Endothelial cell of hepatic sinusoid (primary cell): ENCODE measurements around the gene TXNDC2.
"Not testable (repeated sequence)": the region's sequence is repeated elsewhere in the genome, so short reads cannot be mapped to it uniquely, and the experiment has no call there.

Source experiments
- in situ Hi-C: cut with HindIII; loops from 2 replicates; pipeline ENCODE4 v1.10.0; 2017; ENCODE audit warnings: low sequenced_read_pairs

TXNDC2 gene

GRCh38 chr18:9878095-9878494 is 7.7 kb upstream of the TXNDC2 start:
- in situ Hi-C loops = no loop called here

- in situ Hi-C loops = no loop called here
Measured at GRCh38 chr18:9878783-9879242, 7.0 kb upstream of the TXNDC2 start.

GRCh38 chr18:9884090-9884489 is 1.7 kb upstream of the TXNDC2 start:
- in situ Hi-C loops = no loop called here

DNA sequence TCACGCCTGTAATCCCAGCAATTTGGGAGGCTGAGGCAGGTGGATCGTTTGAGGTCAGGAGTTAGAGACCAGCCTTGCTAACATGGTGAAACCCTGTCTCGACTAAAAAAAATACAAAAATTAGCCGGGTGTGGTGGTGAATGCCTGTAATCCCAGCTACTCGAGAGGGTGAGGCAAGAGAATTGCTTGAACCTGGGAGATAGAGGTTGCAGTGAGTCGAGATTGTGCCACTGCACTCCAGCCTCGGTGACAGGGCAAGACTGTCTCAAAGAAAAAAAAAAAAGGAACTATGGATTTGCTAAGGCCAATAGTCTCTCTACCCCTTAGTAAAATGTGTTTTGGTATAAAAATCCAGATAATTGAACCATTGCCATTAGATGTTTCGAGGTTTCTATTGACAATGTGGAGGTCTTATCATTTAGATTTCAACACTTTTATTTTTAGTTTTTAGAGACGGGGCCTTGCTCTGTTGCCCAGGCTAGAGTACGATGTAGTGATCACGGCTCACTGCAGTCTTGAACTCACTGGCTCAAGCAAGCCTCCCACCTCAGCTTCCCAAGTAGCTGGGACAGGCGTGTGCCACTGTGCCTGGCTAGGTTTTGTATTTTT is 1.1 kb upstream of the TXNDC2 start:
- in situ Hi-C loops = no loop called here

GRCh38 chr18:9886005-9886348 is 204 bp downstream of the TXNDC2 start:
- in situ Hi-C loops = no loop called here

GRCh38 chr18:9887992-9888391 is 2.2 kb downstream of the TXNDC2 start:
- in situ Hi-C loops = no loop called here

DNA sequence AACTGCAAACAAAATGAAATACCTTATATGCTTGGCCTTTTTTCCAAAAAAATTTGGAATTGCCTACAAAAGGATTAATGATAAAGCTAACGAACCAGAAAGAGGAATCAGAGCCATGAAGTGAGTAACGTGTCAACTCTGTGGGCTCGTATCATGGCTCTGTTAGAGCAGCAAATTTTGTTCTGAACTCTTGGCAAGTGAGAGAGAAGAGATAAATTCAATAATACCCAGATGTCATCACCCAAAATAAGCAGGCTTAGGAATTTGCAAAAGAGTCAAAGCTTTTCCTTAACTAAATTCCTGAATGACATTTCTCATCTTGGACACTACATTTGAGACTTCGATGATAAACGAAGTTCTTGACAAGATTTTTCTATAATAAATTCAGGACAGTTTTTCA is 4.4 kb downstream of the TXNDC2 start:
- in situ Hi-C loops = no loop called here

DNA sequence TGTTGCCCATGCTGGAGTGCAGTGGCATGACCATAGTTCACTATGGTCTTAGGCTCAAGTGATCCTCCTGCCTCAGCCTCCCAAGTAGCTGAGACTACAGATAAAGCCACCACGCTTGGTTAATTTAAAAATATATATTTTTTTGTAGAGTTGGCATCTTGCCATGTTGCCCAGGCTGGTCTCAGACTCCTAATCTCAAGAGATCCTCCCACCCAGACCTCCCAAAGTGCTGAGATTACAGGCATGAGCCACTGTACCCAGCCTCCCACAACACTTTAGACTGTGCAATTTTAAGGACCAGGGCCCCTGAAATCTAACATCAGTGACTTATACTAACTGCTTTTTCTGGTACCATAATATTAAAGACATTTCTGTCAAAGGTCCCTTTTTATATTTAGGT is 5.2 kb downstream of the TXNDC2 start:
- in situ Hi-C loops = no loop called here

GRCh38 chr18:9891515-9891914 is 5.7 kb downstream of the TXNDC2 start:
- in situ Hi-C loops = not testable (repeated sequence)

DNA sequence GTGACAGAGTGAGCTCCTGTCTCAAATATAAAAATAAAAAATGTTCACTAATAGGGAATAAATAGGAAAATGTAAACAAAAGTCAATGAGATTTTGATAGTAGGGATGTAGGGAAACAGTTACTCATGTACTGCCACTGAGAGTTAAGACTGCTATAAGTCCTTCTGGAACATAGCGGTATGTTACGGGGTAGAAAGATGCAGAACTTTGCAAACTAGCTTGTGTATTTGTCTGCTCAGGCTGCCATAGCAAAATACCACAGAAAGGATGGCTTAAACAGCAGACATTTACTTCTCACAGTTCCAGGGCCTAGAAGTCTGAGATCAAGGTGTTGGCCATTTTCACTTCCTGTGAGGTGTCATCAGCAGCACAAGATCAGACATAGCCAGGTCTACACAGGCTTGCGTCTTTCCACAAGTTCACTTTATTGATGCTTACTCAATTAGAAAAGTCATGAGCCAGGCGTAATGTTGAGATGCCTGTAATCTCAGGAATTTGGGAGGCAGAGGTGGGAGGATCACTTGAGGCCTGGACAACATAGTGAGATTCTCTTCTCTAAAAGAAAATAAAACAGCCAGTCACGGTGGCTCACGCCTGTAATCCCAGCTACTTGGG is 8.8 kb downstream of the TXNDC2 start:
- in situ Hi-C loops = no loop called here

- in situ Hi-C loops = no loop called here
Measured at GRCh38 chr18:9897129-9897528, 11.4 kb downstream of the TXNDC2 start.

GRCh38 chr18:9897787-9898291 is 12.1 kb downstream of the TXNDC2 start:
- in situ Hi-C loops = not testable (repeated sequence)

DNA sequence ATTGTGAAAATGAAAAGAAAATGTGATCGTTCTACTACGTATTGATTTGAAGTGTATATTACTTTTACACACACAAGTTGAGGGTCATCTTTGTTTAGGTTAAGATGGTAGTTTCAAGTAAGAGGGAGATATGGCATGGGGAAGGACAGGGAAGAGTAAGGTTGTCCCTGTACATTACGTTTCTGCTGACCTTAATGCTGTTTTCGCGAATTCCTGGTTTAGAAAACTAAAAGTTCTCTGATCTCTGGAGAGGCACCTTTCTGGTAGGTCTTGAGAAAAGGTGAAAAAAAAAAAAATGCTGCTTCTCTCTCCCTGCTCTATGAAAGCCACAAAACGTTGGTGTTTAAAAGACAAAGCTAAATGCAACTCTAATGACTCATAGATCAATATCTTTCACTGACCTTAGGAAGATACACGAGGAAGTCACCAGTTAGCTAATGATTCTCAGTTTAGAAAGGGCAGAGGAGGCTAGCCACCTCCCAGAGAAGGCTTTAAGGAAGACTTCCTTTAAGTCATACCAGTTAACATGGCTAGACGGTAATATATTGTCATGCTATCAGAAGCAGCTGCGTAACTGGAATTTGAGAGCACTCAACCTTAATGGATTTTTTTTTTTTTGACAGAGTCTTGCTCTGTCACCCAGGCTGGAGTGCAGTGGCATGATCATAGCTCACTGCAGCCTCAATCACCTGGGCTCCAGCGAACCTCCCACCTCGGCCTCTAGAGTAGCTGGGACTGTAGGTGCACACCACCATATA is 13.2 kb downstream of the TXNDC2 start:
- in situ Hi-C loops = no loop called here

- in situ Hi-C loops = not testable (repeated sequence)
Measured at GRCh38 chr18:9899550-9899930, 13.8 kb downstream of the TXNDC2 start.

DNA sequence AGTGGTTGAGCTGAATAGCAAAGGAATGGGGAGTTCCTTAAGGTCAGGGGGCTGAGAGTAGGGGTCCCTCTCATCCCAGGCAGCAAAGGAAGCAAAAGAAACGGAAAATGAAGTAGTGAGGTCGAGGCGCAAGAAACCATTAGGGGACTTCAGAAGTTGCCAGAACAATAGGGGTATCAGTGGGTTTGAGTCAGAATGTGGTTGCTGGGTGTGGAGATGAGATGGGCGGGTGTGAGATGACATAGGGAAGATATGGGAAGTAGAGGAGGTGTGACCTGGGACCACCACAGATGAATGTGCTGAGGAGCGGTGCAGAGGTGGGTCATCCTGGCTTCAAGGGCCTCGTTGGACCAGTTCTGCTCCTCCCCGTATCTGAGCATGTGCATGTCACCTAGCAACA is 14.9 kb downstream of the TXNDC2 start:
- in situ Hi-C loops = no loop called here

DNA sequence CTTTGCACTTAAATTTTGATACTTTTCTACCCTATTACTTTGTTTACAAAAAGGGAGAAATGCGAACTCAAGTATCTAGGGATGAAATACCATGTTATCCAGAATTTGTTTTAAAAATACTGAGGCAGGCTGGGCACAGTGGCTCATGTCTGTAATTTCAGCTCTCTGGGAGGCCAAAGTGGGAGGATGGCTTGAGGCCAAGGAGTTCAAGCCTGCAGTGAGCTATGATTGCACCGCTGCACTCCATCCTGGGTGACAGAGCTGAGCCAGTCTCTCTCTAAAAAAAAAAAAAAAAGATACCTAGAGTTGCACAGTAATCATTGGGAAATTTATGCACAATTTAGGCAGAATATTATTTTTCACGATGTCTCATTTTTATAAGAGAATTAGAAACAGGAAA is 15.6 kb downstream of the TXNDC2 start:
- in situ Hi-C loops = no loop called here

DNA sequence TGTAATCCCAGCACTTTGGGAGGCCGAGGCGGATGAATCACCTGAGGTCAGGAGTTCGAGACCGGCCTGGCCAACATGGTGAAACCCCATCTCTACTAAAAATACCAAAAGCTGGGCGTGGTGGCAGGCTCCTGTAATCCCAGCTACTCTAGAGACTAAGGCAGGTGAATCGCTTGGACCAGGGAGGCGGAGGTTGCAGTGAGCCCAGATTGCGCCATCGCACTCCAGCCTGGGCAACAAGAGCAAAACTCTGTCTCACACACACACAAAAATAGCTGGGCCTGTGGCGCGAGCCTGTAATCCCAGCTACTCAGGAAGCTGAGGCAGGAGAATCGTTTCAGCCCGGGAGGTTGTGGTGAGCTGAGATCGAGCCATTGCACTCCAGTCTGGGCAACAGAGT is 16.5 kb downstream of the TXNDC2 start:
- in situ Hi-C loops = not testable (repeated sequence)

- in situ Hi-C loops = no loop called here
Measured at GRCh38 chr18:9902832-9903231, 17.1 kb downstream of the TXNDC2 start.

DNA sequence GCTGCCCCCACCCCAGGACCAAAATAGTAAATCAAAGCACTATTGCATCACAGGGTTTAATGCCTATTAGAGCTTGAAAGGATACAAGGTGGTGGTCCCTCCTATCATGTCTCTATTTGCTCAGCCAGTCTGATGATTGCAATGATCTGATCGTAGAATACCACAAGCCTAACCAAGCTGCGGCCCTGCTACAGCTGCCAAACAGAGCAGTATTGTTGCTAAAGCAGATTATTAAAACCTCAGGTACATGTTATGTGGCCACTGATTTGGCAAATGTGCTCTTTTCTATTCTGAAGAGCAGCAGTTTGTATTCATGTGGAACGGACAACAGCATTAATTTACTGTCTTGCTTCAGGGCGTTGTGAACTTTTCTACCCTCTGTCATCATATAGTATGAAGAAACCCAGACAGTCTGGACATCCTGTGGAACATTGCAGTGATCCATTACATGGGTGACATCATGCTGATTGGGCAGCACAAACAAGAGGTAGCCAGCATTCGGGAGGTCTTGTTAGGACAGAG is 19.7 kb downstream of the TXNDC2 start:
- in situ Hi-C loops = loop anchor here (5.0 kb wide), 1 partner anchor 48 kb away; no protein-coding TSS in a partner anchor

- in situ Hi-C loops = loop anchor here (5.0 kb wide), 1 partner anchor 49 kb away; no protein-coding TSS in a partner anchor
Measured at GRCh38 chr18:9906481-9906880, 20.7 kb downstream of the TXNDC2 start.

DNA sequence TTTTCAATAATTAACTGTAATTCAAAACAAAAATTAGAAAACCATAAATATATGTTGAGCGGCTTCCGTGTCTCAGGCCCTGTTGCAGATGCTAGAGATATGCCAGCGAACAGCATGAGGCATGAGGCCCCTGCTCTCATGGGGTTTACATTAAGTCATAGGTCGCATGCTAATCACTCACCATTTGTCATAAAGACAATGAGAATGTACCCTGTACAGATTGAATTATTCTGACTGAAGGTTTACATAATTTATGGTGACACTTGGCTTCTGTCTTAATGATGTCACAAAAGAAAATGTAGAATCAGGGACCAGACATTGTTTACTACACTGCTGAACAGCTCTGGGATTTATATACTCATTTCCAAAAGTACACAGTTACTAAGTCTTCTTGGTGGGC is 22.1 kb downstream of the TXNDC2 start:
- in situ Hi-C loops = loop anchor here (5.0 kb wide), 1 partner anchor 51 kb away; no protein-coding TSS in a partner anchor

- in situ Hi-C loops = no loop called here
Measured at GRCh38 chr18:9910071-9910470, 24.3 kb downstream of the TXNDC2 start.
